GM18526 (cell line): ENCODE data around the gene BCL3.

ENCODE experiments used
- POLR2A ChIP-seq: IDR thresholded peaks from 3 replicates; pipeline ENCODE4 v1.6.1; 2011; ENCODE audit not compliant: insufficient read length; ENCODE audit errors: extremely low read depth

The BCL3 gene

GRCh38 chr19:44808463-44809371 lies 60.2 kb downstream of the BCL3 start, which contains the start of gene BCAM:
TSS of gene BCAM (plus strand) at chr19:44809103. CDS start at chr19:44809125, 22 bp downstream.
- no peak for TF ChIP-seq POLR2A
